Measurements from ENCODE around the gene ORM1.
"Not testable (repeated sequence)": the region's sequence is repeated elsewhere in the genome, so short reads cannot be mapped to it uniquely, and the experiment has no call there.

The ORM1 gene

GRCh38 chr9:114328937-114329624 is 6.2 kb downstream of the ORM1 start:
- not testable (repeated sequence) for DNase-seq

- DNase-seq: not testable (repeated sequence)
Measured at GRCh38 chr9:114329625-114330022, 6.7 kb downstream of the ORM1 start, which contains the start of gene ORM2. Gene ORM2 (plus strand): TSS chr9:114329869. CDS start chr9:114329905, 36 bp downstream.

- DNase-seq: no peak
Measured at GRCh38 chr9:114330636-114331035, 7.7 kb downstream of the ORM1 start.

- not testable (repeated sequence) for DNase-seq
Measured at GRCh38 chr9:114331229-114332195, 8.6 kb downstream of the ORM1 start.

- not testable (repeated sequence) for DNase-seq
Measured at GRCh38 chr9:114332474-114333040, 9.7 kb downstream of the ORM1 start.

- DNase-seq: not testable (repeated sequence)
Measured at GRCh38 chr9:114333718-114334117, 10.8 kb downstream of the ORM1 start.

- no peak for DNase-seq
Measured at GRCh38 chr9:114334490-114334889, 11.6 kb downstream of the ORM1 start.

- peak; percentile 21 for DNase-seq
Measured at GRCh38 chr9:114335745-114336144, 12.8 kb downstream of the ORM1 start.

- DNase-seq: no peak
Measured at GRCh38 chr9:114336157-114336556, 13.3 kb downstream of the ORM1 start.

- no peak for DNase-seq
Measured at GRCh38 chr9:114336699-114337395, 13.9 kb downstream of the ORM1 start.

GRCh38 chr9:114338187-114338586 is 15.3 kb downstream of the ORM1 start:
- DNase-seq: no peak

- DNase-seq: no peak
Measured at GRCh38 chr9:114339130-114339908, 16.4 kb downstream of the ORM1 start.

- no peak for DNase-seq
Measured at GRCh38 chr9:114341152-114341830, 18.4 kb downstream of the ORM1 start.

- no peak for DNase-seq
Measured at GRCh38 chr9:114341991-114342390, 19.1 kb downstream of the ORM1 start.

GRCh38 chr9:114342755-114343440 is 20.0 kb downstream of the ORM1 start:
- DNase-seq: no peak

- DNase-seq: no peak
Measured at GRCh38 chr9:114343471-114344187, 20.7 kb downstream of the ORM1 start.

GRCh38 chr9:114344188-114344566 is 21.3 kb downstream of the ORM1 start:
- DNase-seq: no peak

- DNase-seq: no peak
Measured at GRCh38 chr9:114344692-114345091, 21.8 kb downstream of the ORM1 start.

GRCh38 chr9:114345493-114346065 is 22.7 kb downstream of the ORM1 start:
- no peak for DNase-seq

- no peak for DNase-seq
Measured at GRCh38 chr9:114346146-114346545, 23.2 kb downstream of the ORM1 start.
